ENCODE measurements around the gene HMCN2.

The HMCN2 gene

DNA sequence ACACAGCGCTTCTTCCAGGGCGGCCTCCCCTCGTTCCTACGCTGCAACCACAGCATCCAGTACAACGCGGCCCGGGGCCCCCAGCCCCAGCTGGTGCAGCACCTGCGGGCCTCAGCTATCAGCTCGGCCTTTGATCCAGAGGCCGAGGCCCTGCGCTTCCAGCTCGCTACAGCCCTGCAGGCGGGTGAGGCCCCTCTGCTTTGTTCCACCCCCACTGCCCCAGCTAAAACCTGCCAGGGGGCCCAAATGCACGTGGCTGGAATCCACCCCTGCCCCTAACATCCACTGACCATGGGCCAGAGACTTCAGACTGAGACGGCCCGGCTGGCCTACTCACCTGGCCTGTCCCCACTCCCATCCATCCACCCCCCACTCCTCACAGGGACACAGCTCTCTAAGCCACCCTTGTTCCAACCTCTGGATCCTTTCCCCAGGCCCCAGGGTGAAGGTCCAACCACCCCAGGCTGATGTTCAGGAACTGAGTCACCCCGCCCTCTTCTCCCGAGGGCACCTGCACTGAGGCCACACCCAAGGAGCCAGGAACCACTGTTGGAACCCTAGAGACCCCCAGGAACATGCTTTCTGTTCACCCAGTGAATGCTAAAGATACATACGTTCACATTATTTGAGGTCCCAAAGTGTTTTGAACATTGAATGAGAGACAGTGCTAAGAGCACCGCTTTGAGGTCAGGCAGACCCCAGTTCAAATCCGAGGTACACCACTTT lies 160.3 kb downstream of the HMCN2 start:
- TF ChIP-seq, protein P1, sequence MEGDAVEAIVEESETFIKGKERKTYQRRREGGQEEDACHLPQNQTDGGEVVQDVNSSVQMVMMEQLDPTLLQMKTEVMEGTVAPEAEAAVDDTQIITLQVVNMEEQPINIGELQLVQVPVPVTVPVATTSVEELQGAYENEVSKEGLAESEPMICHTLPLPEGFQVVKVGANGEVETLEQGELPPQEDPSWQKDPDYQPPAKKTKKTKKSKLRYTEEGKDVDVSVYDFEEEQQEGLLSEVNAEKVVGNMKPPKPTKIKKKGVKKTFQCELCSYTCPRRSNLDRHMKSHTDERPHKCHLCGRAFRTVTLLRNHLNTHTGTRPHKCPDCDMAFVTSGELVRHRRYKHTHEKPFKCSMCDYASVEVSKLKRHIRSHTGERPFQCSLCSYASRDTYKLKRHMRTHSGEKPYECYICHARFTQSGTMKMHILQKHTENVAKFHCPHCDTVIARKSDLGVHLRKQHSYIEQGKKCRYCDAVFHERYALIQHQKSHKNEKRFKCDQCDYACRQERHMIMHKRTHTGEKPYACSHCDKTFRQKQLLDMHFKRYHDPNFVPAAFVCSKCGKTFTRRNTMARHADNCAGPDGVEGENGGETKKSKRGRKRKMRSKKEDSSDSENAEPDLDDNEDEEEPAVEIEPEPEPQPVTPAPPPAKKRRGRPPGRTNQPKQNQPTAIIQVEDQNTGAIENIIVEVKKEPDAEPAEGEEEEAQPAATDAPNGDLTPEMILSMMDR (conservative IDR thresholded peaks at IDR 0.05; ENCODE audit: control insufficient read depth, insufficient read depth, low read depth, low read length), result no peak
- no peak for DNase-seq (ENCODE audit: low read depth)
- no peak overlapping the region for H3K4me3 ChIP-seq (ENCODE audit: control insufficient read depth, low read depth, low read length)

DNA sequence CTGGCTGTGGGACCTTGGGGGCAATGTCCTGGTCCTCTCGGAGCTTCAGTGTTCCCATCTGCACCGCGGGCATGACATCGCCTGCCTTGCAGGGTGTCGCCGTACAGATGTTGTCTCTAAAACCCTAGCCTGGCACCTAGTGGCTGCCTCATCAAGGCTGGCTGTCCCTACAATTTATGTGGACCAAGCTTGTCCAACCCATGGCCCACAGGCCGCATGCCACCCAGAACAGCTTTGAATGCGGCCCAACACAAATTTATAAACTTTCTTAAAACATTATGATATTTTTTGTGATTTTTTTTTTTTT lies 160.9 kb downstream of the HMCN2 start:
- TF ChIP-seq, protein P1 (conservative IDR thresholded peaks at IDR 0.05; ENCODE audit: control insufficient read depth, insufficient read depth, low read depth, low read length), result no peak

DNA sequence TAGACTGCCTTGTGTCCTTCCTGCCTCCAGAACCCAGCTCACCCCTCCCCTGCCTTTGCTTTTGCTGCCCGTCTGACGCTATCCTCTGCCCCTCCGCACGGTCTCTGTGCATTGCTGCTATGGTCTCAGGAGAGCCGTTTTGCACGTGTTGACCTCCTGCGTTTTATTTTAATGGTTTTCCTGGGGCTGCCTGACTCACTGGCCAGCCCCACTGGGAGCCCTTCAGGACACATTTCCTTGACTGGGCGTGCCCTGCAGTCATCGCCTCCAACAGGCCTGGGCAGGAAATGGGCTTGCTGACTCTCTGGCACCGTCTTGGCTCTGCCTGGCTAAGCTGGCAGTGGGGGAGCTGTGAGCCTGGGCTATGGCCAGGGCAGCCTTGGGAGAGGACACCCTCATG lies 161.3 kb downstream of the HMCN2 start:
- H3K4me3 ChIP-seq (ENCODE audit: control insufficient read depth, low read depth, low read length), result no peak overlapping the region
- TF ChIP-seq, protein P1 (conservative IDR thresholded peaks at IDR 0.05; ENCODE audit: control insufficient read depth, insufficient read depth, low read depth, low read length), result no peak
- peak; percentile 82 for DNase-seq (ENCODE audit: low read depth)

More for the DNA sequence above, 160.9 kb downstream of the HMCN2 start:
- no peak for DNase-seq (ENCODE audit: low read depth)
- no peak overlapping the region for H3K4me3 ChIP-seq (ENCODE audit: control insufficient read depth, low read depth, low read length)

DNA sequence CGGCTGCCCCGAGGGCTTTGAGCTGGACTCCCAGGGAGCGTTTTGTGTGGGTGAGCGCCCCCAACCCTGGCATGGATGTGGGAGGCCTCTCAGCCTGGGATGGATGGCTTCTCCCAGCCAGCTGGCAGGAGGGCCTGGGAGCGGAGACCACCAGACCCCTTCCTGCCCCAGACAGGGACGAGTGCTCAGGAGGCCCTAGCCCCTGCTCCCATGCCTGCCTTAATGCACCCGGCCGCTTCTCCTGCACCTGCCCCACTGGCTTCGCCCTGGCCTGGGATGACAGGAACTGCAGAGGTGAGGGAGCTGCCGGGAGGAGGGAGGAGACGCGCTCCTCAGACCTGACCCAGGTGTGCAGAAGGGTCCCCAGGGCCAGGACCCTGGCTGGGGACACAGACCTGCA lies 161.8 kb downstream of the HMCN2 start:
- H3K4me3 ChIP-seq (ENCODE audit: control insufficient read depth, low read depth, low read length), result no peak overlapping the region
- DNase-seq (ENCODE audit: low read depth), result no peak
- TF ChIP-seq, protein P1 (conservative IDR thresholded peaks at IDR 0.05; ENCODE audit: control insufficient read depth, insufficient read depth, low read depth, low read length), result no peak

DNA sequence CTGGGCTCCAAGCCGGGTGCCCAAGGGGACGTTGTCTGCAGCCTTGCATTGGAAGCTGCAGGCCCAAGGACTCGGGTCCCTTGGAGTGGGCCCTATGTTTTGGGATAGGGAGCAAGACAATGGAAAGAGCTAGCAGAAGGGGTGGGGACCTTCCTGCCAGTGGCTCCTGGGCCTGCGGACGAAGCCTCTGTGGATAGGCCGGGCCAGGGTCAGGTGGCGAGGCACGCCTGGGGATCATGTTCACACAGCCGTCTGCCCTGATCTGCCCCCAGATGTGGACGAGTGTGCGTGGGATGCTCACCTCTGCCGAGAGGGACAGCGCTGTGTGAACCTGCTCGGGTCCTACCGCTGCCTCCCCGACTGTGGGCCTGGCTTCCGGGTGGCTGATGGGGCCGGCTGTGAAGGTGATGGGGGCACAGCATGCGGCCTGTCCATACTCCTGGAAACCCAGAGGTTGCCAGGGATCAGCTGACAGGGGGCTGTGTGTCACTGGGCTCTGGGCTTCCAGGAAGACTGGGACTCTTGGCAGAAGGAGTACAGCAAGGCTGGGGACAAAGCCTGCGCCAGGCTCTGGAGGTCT lies 162.6 kb downstream of the HMCN2 start:
- no peak overlapping the region for H3K4me3 ChIP-seq (ENCODE audit: control insufficient read depth, low read depth, low read length)
- TF ChIP-seq, protein P1 (conservative IDR thresholded peaks at IDR 0.05; ENCODE audit: control insufficient read depth, insufficient read depth, low read depth, low read length), result no peak

DNA sequence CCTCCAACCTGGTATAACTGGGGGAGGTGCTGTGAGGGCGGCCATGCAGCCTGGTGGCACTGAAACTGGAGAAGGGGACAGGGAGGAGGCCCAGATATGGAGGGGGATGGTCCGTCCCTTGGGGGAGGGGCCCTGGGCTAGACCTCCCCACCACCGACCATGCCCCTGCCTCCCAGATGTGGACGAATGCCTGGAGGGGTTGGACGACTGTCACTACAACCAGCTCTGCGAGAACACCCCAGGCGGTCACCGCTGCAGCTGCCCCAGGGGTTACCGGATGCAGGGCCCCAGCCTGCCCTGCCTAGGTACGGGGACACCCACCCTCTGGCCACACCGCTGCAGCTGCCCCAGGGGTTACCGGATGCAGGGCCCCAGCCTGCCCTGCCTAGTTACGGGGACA lies 163.8 kb downstream of the HMCN2 start:
- no peak for DNase-seq (ENCODE audit: low read depth)
- H3K4me3 ChIP-seq (ENCODE audit: control insufficient read depth, low read depth, low read length), result no peak overlapping the region
- TF ChIP-seq, protein P1 (conservative IDR thresholded peaks at IDR 0.05; ENCODE audit: control insufficient read depth, insufficient read depth, low read depth, low read length), result no peak

More for the DNA sequence above, 162.6 kb downstream of the HMCN2 start:
- DNase-seq (ENCODE audit: low read depth), result no peak

Data from fibroblast of mammary gland (primary cell).